ENCODE measurements around the gene ABHD4. TPM values are rescaled to one million over a fixed set of nuclear protein-coding genes. Genes with fewer than 3 reads are reported as not detected.

The ABHD4 gene
- total RNA-seq, 2 experiments from 2014 or later: 8.6 to 9.4 TPM

GRCh38 chr14:22660654-22661053 is 62.6 kb downstream of the ABHD4 start:
- intact Hi-C loops (cut with micrococcal nuclease): no loop called here

More at GRCh38 chr14:22660654-22661053, 62.6 kb downstream of the ABHD4 start:
- ChIA-PET CTCF (interaction anchor here (1.2 to 5.4 kb wide), 5 partner anchors 71 to 192 kb away, joined by 3 to 45 read pairs (median 9); partner anchors contain the start of gene OXA1L), POLR2A (no interaction called here)
- ATAC-seq (no peak), DNase-seq (no peak)
- Mint-ChIP-seq H3K27me3 (no peaks in the 10 kb centered on the region), H3K36me3 (ENCODE audit: low read depth) (no peaks in the 10 kb centered on the region), H3K4me1 (ENCODE audit: low read depth) (no peaks in the 10 kb centered on the region), H3K4me3 (no peak overlapping the region), H3K9me3 (no peaks in the 10 kb centered on the region), H3K27ac (no peak overlapping the region)
- TF ChIP-seq CTCF (IDR thresholded peaks at IDR 0.05): no peak

Other genes starting within 250 kb of the ABHD4 start
- 100 to 1,000 TPM; 194 to 196 TPM for gene DAD1, start 9.1 kb upstream of the ABHD4 start, total RNA-seq
- gene OR6J1, start 46.1 kb downstream of the ABHD4 start, total RNA-seq: not detected
- 100 to 1,000 TPM; 134 to 140 TPM for gene OXA1L, start 168.4 kb downstream of the ABHD4 start, total RNA-seq
- under 1 TPM in 1 of 2 experiments, not detected in 1; 0.45 TPM for gene SLC7A7, start 217.1 kb downstream of the ABHD4 start, total RNA-seq
- 100 to 1,000 TPM; 122 to 126 TPM for gene MRPL52, start 231.6 kb downstream of the ABHD4 start, total RNA-seq
- 1 to 10 TPM; 1.9 to 3.1 TPM for gene MMP14, start 238.3 kb downstream of the ABHD4 start, total RNA-seq

Measured in activated CD8-positive, alpha-beta T cell treated with anti-CD3 and anti-CD28 coated beads for 36 hours (primary cell).